ENCODE results near the gene HMGXB4.
"Not testable (repeated sequence)": the region's sequence is repeated elsewhere in the genome, so short reads cannot be mapped to it uniquely, and the experiment has no call there.

DNA sequence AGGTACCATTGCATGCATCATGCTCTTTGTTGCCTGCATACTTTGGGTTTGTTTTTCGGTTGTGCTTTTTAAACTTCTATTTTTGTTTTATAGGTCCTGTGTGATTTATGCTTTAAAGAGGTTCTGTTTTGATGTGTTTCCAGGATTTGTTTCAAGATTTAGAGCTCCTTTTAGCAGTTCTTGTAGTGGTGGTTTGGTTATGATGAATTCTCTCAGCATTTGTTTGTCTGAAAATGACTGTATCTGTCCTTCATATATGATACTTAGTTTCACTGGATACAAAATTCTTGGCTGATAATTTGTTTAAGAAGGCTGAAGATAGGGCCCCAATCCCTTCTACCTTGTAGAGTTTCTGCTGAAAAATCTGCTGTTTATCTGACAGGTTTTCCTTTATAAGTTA is 18.5 kb upstream of the HMGXB4 start:
- TF ChIP-seq POLR2A (IDR thresholded peaks at IDR 0.05): not testable (repeated sequence)
- TF ChIP-seq, protein P1, sequence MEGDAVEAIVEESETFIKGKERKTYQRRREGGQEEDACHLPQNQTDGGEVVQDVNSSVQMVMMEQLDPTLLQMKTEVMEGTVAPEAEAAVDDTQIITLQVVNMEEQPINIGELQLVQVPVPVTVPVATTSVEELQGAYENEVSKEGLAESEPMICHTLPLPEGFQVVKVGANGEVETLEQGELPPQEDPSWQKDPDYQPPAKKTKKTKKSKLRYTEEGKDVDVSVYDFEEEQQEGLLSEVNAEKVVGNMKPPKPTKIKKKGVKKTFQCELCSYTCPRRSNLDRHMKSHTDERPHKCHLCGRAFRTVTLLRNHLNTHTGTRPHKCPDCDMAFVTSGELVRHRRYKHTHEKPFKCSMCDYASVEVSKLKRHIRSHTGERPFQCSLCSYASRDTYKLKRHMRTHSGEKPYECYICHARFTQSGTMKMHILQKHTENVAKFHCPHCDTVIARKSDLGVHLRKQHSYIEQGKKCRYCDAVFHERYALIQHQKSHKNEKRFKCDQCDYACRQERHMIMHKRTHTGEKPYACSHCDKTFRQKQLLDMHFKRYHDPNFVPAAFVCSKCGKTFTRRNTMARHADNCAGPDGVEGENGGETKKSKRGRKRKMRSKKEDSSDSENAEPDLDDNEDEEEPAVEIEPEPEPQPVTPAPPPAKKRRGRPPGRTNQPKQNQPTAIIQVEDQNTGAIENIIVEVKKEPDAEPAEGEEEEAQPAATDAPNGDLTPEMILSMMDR (IDR thresholded peaks at IDR 0.05): not testable (repeated sequence)

All from thyroid gland (tissue), 4 donors.